Panc1 (cell line): Measurements from ENCODE around the gene GANAB. TPM values are rescaled to one million over a fixed set of nuclear protein-coding genes. Genes with fewer than 3 reads are reported as not detected.

Source experiments
- ATAC-seq: fragments of 200-7000 bp; cut with Tn5 transposase; 2 replicates; pipeline ENCODE4 v1.9.1; 2020; ENCODE audit warnings: mild to moderate bottlenecking, moderate library complexity
- BruUV-seq: library from RNA; stranded (reverse); fragments of 400-500 nt; replicated peaks from 2 replicates; lab custom pipeline; 2021; lab: Mats Ljungman, UMichigan
- CTCF ChIA-PET: fragments of 300-600 bp; sonication (Branson Sonifier 250); formaldehyde crosslinking; loops from one replicate; lab custom pipeline; 2022; ENCODE audit warnings: antibody characterized with exemption; lab: Charles Lee
- POLR2A ChIA-PET: fragments of 300-600 bp; sonication (Branson Sonifier 250); formaldehyde crosslinking; loops from one replicate; lab custom pipeline; 2022; ENCODE audit warnings: antibody characterized with exemption; lab: Charles Lee
- DNase-seq: peaks from one replicate; pipeline ENCODE4 v3.0.0-alpha.2; 2010; ENCODE audit warnings: low read depth, low spot score
- H3K27ac ChIP-seq: 2 replicates; pipeline ENCODE4 v1.5.1; 2011; ENCODE audit warnings: mild to moderate bottlenecking, low read length, inconsistent platforms
- H3K27me3 ChIP-seq: fragments of 200-500 bp; sonication (Bioruptor generic); 2 replicates; pipeline ENCODE4 v1.6.0; 2014; ENCODE audit warnings: low read length, inconsistent platforms; ENCODE audit not compliant: control insufficient read depth, insufficient read depth
- H3K36me3 ChIP-seq: fragments of 200-500 bp; sonication (Bioruptor generic); 2 replicates; pipeline ENCODE4 v1.5.1; 2014; ENCODE audit warnings: inconsistent platforms, mild to moderate bottlenecking, low read length, moderate library complexity; ENCODE audit not compliant: control insufficient read depth, insufficient read depth
- H3K4me1 ChIP-seq: 2 replicates; pipeline ENCODE4 v1.5.1; 2011; ENCODE audit warnings: inconsistent platforms, mild to moderate bottlenecking, low read length, moderate library complexity; ENCODE audit not compliant: control insufficient read depth, insufficient read depth
- H3K4me3 ChIP-seq, 2 experiments: 2 replicates each; pipeline ENCODE4 v1.5.1; 2011 to 2012; ENCODE audit warnings: low read depth in 2 of 2, low read length in 2 of 2, mild to moderate bottlenecking in 2 of 2, inconsistent platforms in 1 of 2, moderate library complexity in 1 of 2
- H3K9me3 ChIP-seq: fragments of 200-500 bp; sonication (Bioruptor generic); 2 replicates; pipeline ENCODE4 v1.5.1; 2014; ENCODE audit warnings: low read depth, mild to moderate bottlenecking, inconsistent platforms, low read length, moderate library complexity; ENCODE audit not compliant: control insufficient read depth, insufficient read depth
- CTCF ChIP-seq: fragments of 450-650 bp; IDR thresholded peaks from 2 replicates; pipeline ENCODE4 v1.5.1; 2017; ENCODE audit warnings: mild to moderate bottlenecking
- POLR2AphosphoS5 ChIP-seq: IDR thresholded peaks from 2 replicates; pipeline ENCODE4 v1.6.1; 2012; ENCODE audit warnings: mild to moderate bottlenecking, low read depth, low read length, moderate library complexity
- REST ChIP-seq, 2 experiments: IDR thresholded peaks; 2 replicates each; pipeline ENCODE4 v1.6.1; 2011 to 2012; ENCODE audit warnings: low read depth in 2 of 2, control low read depth in 1 of 2, low read length in 1 of 2, mild to moderate bottlenecking in 1 of 2, moderate library complexity in 1 of 2; ENCODE audit not compliant: insufficient read depth in 1 of 2
- SIN3A ChIP-seq: IDR thresholded peaks from 2 replicates; pipeline ENCODE4 v1.6.1; 2012; ENCODE audit warnings: low read depth, mild to moderate bottlenecking, low read length, moderate library complexity, borderline replicate concordance; ENCODE audit not compliant: insufficient read depth
- TCF7L2 ChIP-seq: IDR thresholded peaks from 2 replicates; pipeline ENCODE4 v1.6.1; 2011; ENCODE audit warnings: mild to moderate bottlenecking, low read depth, low read length, inconsistent platforms
- in situ Hi-C: cut with HindIII; loops from 2 replicates; pipeline ENCODE4 v1.10.0; 2016; ENCODE audit warnings: low sequenced_read_pairs, low pct_unique_long_range_greater_than_20kb
- intact Hi-C: fragments of 100-400 bp; cut with micrococcal nuclease; formaldehyde crosslinking; loops from one replicate; pipeline ENCODE4 v1.10.0; 2022; ENCODE audit not compliant: unreplicated experiment
- total RNA-seq: library from RNA; stranded (reverse); gene quantifications from one replicate; pipeline ENCODE4 v1.2.1, GENCODE V29; 2021; ENCODE audit not compliant: unreplicated experiment

The GANAB gene
- total RNA-seq, 1 experiment from 2014 or later = 415 TPM

GRCh38 chr11:62604460-62605120, 41.8 kb downstream of the GANAB start:
- POLR2A ChIA-PET = no interaction called here
- CTCF ChIA-PET = no interaction called here
- no peak overlapping the region for H3K4me3 ChIP-seq

GRCh38 chr11:62603776-62604299, 42.6 kb downstream of the GANAB start:
- TF ChIP-seq TCF7L2 (no peak), REST (IDR thresholded peaks at IDR 0.05; ENCODE audit: insufficient read depth in 1 of 2, low read depth in 2 of 2, low read length in 1 of 2) (no peak), POLR2AphosphoS5 (no peak), CTCF (no peak), SIN3A (no peak)
- in situ Hi-C loops = no loop called here
- Histone ChIP-seq H3K27ac (no peak overlapping the region), H3K4me1 (peaks cover 26% of the 10 kb centered on the region), H3K9me3 (no peaks in the 10 kb centered on the region), H3K4me3 (no peak overlapping the region), H3K27me3 (no peaks in the 10 kb centered on the region), H3K36me3 (peaks cover 14% of the 10 kb centered on the region)
- CTCF ChIA-PET = no interaction called here
- POLR2A ChIA-PET = no interaction called here
- ATAC-seq = no peak
- no peak for DNase-seq
- intact Hi-C loops = no loop called here
- BruUV-seq = no TSS peak

More at GRCh38 chr11:62604460-62605120, 41.8 kb downstream of the GANAB start:
- no TSS peak for BruUV-seq
- intact Hi-C loops = no loop called here
- in situ Hi-C loops = no loop called here
- DNase-seq (no peak), ATAC-seq (no peak)
- peaks cover 19% of the 10 kb centered on the region for H3K4me1 ChIP-seq
- no peaks in the 10 kb centered on the region for H3K9me3 ChIP-seq
- no peaks in the 10 kb centered on the region for H3K27me3 ChIP-seq
- H3K36me3 ChIP-seq = peaks cover 11% of the 10 kb centered on the region
- no peak overlapping the region for H3K27ac ChIP-seq
- no peak for TF ChIP-seq CTCF
- no peak for TF ChIP-seq TCF7L2
- TF ChIP-seq SIN3A = no peak
- TF ChIP-seq POLR2AphosphoS5 = no peak
- no peak for TF ChIP-seq REST (IDR thresholded peaks at IDR 0.05; ENCODE audit: insufficient read depth in 1 of 2, low read depth in 2 of 2, low read length in 1 of 2)
